GM19328 (cell line): ENCODE data around the gene SLC35F3.

Experiments used
- ATAC-seq: cut with Tn5 transposase; IDR thresholded peaks from one replicate; pipeline ENCODE4 v1.9.1; 2021; ENCODE audit warnings: mild to moderate bottlenecking, moderate library complexity; ENCODE audit not compliant: unreplicated experiment

SLC35F3 gene

GRCh38 chr1:233909195-233909594 is 4.7 kb downstream of the SLC35F3 start:
- no peak for ATAC-seq

GRCh38 chr1:233912447-233912846 is 8.0 kb downstream of the SLC35F3 start:
- ATAC-seq, result no peak

DNA sequence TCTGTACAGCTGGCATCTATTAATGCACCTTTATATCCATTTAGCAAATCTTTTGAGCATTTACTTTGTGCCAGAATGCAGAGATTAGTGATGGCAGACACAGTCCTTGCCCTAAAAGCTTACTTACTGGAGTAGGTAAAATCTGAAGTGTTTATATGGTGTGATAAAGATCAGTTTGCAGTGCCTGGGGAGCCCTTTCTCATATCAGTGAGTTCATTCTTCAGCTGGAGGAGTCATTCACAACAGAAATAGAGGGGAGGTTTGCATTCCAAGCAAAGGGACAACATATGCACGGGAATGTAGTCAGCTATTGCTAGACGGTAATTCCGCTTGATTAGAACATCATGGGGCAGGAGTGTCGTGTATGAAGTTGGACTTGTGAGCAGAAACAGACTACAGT is 8.4 kb downstream of the SLC35F3 start:
- no peak for ATAC-seq

- ATAC-seq, result no peak
Measured at GRCh38 chr1:233916706-233917105, 12.2 kb downstream of the SLC35F3 start.

DNA sequence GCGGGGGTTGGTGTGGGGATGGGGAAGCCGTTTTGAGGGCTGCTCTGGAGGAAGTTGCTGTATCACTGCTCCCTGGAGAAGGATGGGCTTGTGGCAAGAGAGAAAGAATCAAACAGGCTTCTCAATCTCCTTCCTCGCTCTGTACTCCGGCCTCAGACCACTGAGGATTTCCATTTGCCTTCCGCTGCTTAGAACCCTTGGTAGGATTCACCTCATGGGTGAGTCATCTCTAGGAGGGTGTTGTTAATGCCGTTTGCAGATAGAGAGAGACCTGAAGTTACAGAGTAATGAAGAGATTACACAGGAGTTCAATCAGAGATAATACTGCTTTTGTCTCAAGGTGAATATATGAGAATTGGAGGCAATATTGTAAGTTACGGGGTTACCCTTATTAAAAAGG is 15.3 kb downstream of the SLC35F3 start:
- ATAC-seq, result no peak

DNA sequence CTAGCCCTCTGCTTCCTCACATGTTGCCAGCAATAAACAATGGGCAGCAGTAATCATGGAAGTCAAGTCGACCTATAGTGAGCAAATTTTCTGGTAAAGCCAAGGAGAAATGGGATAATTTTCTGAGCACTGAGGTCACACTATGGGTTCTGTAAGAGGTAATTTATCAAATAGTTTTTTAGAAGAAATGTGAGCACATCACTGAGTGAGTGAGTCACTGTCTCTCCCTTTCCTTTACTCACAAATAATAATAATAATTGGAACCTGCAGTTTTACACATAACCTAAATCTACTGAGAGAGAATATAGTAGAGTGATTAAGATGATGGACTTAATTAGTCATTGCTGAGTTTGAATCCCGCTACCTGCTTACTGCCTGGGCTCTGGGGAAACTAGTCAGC is 23.6 kb downstream of the SLC35F3 start:
- no peak for ATAC-seq

DNA sequence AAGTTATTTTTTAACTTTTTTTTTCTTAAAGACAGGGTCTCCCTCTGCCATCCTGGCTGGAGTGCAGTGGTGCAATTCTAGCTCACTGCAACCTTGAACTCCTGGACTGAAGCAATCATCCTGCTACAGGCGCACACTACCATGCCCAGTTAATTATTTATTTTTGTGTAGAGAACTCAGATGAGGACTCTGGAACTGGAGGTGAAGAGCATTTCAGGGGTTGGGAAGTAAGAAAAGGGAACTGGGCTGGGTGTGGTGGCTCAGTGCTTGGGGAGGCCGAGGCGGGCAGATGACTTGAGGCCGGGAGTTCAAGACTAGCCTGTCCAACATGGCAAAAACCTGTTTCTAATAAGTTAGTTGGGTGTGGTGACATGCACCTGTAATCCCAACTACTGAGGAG is 28.9 kb downstream of the SLC35F3 start:
- no peak for ATAC-seq

GRCh38 chr1:233935297-233935868 is 30.9 kb downstream of the SLC35F3 start:
- no peak for ATAC-seq

DNA sequence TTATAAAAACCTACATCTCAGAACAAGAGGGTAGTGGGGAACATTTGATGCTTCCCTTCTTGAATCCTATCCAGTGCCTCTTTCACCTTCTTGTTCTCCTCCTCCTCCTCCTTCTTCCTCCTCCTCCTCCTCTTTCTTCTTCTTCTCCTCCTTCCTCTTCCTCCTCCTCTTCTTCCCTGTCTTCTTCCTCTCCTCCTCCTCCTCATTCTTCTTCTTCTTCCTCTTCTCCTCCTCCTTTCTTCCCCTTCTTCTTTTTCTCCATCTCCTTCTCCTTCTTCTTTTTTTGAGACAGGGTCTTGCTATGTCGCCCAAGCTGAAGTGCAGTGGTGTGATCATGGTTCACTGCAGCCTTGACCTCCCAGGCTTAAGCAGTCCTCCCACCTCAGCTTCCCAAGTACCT is 31.9 kb downstream of the SLC35F3 start:
- ATAC-seq, result no peak

DNA sequence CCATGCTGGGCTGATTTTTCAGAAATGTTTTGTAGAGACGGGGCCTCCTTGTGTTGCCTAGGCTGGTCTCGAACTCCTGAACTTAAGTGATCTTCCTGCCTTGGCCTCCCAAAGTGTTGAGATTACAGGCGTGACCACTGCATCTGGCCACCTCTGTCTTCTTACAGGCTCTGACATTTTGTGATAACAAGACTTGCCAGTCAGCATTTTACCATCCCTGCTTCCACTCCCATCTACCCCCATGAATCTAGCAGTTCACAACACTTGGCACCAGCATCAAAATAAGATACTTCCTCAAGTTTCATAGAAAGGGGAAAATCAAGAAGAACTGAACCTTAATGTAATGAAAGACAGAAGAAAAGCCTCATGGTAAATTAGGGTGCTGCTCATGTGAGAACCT is 32.4 kb downstream of the SLC35F3 start:
- no peak for ATAC-seq

DNA sequence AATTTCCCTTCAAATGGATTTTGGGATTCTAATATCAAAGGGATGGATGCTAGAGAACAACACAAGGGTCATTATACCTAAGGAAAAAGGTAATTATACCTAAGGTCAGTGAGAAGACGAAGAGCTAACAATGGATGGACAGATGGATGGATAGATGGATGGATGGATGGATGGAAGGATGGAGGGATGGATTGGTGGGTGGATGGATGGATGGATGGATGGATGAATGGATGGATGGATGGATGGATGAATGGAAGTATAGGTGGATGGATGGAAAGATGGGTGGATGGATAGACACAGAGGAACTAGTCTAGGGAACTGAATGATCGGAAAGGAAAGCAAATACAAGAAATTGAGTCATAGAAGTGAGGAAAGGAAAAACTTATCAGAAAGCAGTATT is 34.0 kb downstream of the SLC35F3 start:
- ATAC-seq, result no peak

DNA sequence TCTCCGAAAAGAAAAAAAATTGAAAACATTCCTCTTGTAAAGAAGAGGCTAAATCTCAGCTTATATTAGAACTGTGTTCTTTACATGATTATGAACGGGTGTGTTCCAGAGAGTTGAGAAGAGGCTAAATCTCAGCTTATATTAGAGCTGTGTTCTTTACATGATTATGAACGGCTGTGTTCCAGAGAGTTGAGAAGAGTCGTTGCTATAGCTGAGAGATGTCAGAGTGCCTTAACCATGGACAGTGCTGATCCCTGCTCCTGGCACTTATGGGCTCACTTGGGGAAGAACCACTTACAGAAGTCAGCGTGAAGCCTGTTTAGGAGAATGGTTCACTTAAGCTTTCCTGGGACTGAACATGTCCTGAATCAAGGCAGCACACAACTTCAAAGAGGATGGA is 35.0 kb downstream of the SLC35F3 start:
- no peak for ATAC-seq

GRCh38 chr1:233940908-233941307 is 36.4 kb downstream of the SLC35F3 start:
- ATAC-seq, result no peak

GRCh38 chr1:233944601-233945000 is 40.1 kb downstream of the SLC35F3 start:
- ATAC-seq, result no peak

DNA sequence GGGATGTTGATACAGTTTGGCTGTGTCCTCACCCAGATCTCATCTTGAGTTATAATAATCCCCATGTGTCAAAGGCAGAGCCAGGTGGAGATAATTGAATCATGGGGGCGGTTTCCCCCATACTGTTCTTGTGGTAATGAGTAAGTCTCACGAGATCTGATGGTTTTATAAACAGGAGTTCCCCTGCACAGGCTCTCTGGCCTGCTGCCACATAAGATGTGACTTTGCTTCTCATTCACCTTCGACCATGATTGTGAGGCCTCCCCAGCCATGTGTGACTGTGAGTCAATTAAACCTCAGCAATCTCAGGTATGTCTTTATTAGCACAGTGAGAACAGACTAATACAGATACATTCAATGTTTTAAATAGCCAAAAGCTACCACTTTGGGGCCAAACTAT is 41.1 kb downstream of the SLC35F3 start:
- ATAC-seq, result no peak

DNA sequence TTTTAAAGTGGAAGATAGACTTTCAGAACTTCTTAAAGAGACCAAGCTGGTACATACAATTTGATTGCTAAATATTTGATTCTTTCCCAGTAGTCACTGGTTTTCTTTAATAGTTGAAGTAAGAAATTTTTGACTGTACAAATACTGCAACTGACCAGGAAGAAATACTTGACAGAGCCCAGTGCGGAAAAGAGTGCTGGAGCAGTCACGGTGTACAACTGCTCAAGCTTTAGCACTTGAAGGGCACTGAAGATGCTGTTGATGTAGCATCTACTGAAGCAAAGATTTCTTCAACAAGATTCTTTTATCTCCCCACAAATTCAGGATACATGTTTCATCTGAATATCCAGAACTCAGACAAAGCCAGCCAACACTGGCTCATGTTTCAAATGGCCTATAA is 41.5 kb downstream of the SLC35F3 start:
- no peak for ATAC-seq

GRCh38 chr1:233946724-233947123 is 42.2 kb downstream of the SLC35F3 start:
- ATAC-seq, result no peak

- no peak for ATAC-seq
Measured at GRCh38 chr1:233951804-233952203, 47.3 kb downstream of the SLC35F3 start.

GRCh38 chr1:233957691-233958090 is 53.2 kb downstream of the SLC35F3 start:
- ATAC-seq, result no peak

- ATAC-seq, result no peak
Measured at GRCh38 chr1:233959102-233959501, 54.6 kb downstream of the SLC35F3 start.

- no peak for ATAC-seq
Measured at GRCh38 chr1:233959971-233960370, 55.5 kb downstream of the SLC35F3 start.

DNA sequence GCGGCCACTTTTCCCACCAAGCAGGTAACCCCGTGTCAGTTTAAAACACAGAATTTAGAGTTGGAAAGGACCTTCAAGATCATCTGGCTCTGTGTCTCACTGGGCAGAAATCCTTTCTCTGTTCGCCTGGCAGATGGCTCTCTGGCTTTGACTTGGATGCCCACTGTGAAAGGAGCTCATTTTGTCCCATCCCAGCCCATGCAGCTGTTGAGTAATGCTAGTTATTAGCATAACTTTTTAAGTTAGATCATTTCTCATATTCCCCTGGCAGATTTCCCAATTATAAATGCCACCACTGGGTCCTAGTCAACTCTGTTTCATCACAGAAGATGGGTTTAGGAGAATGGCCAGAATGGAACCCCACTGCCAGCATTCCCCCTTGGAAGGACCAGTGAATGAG is 55.9 kb downstream of the SLC35F3 start:
- no peak for ATAC-seq

- ATAC-seq, result no peak
Measured at GRCh38 chr1:233962878-233963277, 58.4 kb downstream of the SLC35F3 start.

GRCh38 chr1:233965856-233966255 is 61.4 kb downstream of the SLC35F3 start:
- no peak for ATAC-seq
